Mesenchymal stem cell (in vitro differentiated cells and primary cell): ENCODE measurements around the gene MTFR1L.

Source experiments
- DNase-seq: peaks from one replicate; pipeline ENCODE4 v3.0.0-alpha.2; 2013
- H2AFZ ChIP-seq: one replicate; pipeline ENCODE4 v1.6.1; 2013; ENCODE audit warnings: low read depth, mild to moderate bottlenecking, control low read depth, inconsistent platforms, low read length, moderate library complexity
- H2AK5ac ChIP-seq: 2 replicates; pipeline ENCODE4 v1.6.1; 2013; ENCODE audit warnings: low read length, moderate library complexity, mild to moderate bottlenecking, inconsistent platforms; ENCODE audit not compliant: severe bottlenecking
- H2BK120ac ChIP-seq: one replicate; pipeline ENCODE4 v1.6.1; 2013; ENCODE audit warnings: low read depth, mild to moderate bottlenecking, inconsistent platforms, low read length, moderate library complexity
- H2BK12ac ChIP-seq, 2 experiments: one replicate each; pipeline ENCODE4 v1.6.1; 2013; ENCODE audit warnings: inconsistent platforms in 2 of 2, low read length in 2 of 2, mild to moderate bottlenecking in 2 of 2, moderate library complexity in 2 of 2, control low read depth in 1 of 2
- H2BK15ac ChIP-seq: one replicate; pipeline ENCODE4 v1.6.1; 2013; ENCODE audit warnings: mild to moderate bottlenecking, low read depth, inconsistent platforms; ENCODE audit not compliant: poor library complexity, severe bottlenecking
- H2BK5ac ChIP-seq: 2 replicates; pipeline ENCODE4 v1.6.1; 2013; ENCODE audit warnings: low read depth, mild to moderate bottlenecking, low read length, control low read depth, inconsistent platforms; ENCODE audit not compliant: poor library complexity, severe bottlenecking
- H3K14ac ChIP-seq, 2 experiments: one replicate each; pipeline ENCODE4 v1.6.1; 2013; ENCODE audit warnings: inconsistent platforms in 2 of 2, low read length in 2 of 2, control low read depth in 1 of 2, mild to moderate bottlenecking in 1 of 2, moderate library complexity in 1 of 2
- H3K18ac ChIP-seq, 2 experiments: one replicate each; pipeline ENCODE4 v1.6.1; 2013; ENCODE audit warnings: inconsistent platforms in 2 of 2, low read length in 2 of 2, control low read depth in 1 of 2, low read depth in 1 of 2, mild to moderate bottlenecking in 1 of 2
- H3K23ac ChIP-seq, 2 experiments: one replicate each; pipeline ENCODE4 v1.6.1; 2013; ENCODE audit warnings: inconsistent platforms in 2 of 2, low read length in 2 of 2, mild to moderate bottlenecking in 2 of 2, moderate library complexity in 2 of 2, control low read depth in 1 of 2
- H3K27ac ChIP-seq: 2 replicates; pipeline ENCODE4 v1.5.1; 2013; ENCODE audit warnings: mild to moderate bottlenecking, moderate library complexity, low read length, control low read depth, inconsistent platforms; ENCODE audit not compliant: poor library complexity, severe bottlenecking
- H3K27me3 ChIP-seq, 2 experiments: 2 replicates each; pipeline versions ENCODE4 v1.6.1 to v1.7.0; 2013; ENCODE audit warnings: low read length in 2 of 2, mild to moderate bottlenecking in 2 of 2, moderate library complexity in 2 of 2, control low read depth in 1 of 2, inconsistent platforms in 1 of 2; ENCODE audit not compliant: control insufficient read depth in 1 of 2, insufficient read depth in 1 of 2
- H3K36me3 ChIP-seq, 2 experiments: 2 replicates each; pipeline versions ENCODE4 v1.6.1 to v1.7.0; 2013; ENCODE audit warnings: low read length in 2 of 2, control low read depth in 1 of 2, inconsistent platforms in 1 of 2, low read depth in 1 of 2, mild to moderate bottlenecking in 1 of 2; ENCODE audit not compliant: insufficient read depth in 2 of 2, control insufficient read depth in 1 of 2
- H3K4ac ChIP-seq, 2 experiments: one replicate each; pipeline ENCODE4 v1.6.1; 2013; ENCODE audit warnings: inconsistent platforms in 2 of 2, low read length in 2 of 2, mild to moderate bottlenecking in 2 of 2, moderate library complexity in 2 of 2, control low read depth in 1 of 2, low read depth in 1 of 2
- H3K4me1 ChIP-seq: 2 replicates; pipeline ENCODE4 v1.6.1; 2013; ENCODE audit warnings: low read depth, low read length, control low read depth; ENCODE audit not compliant: control insufficient read depth, insufficient read depth
- H3K4me2 ChIP-seq: 2 replicates; pipeline ENCODE4 v1.6.1; 2013; ENCODE audit warnings: low read length, mild to moderate bottlenecking, inconsistent platforms; ENCODE audit not compliant: poor library complexity, severe bottlenecking
- H3K4me3 ChIP-seq, 2 experiments: 2 replicates each; pipeline versions ENCODE4 v1.5.1 to v1.7.0; 2013; ENCODE audit warnings: low read length in 2 of 2, mild to moderate bottlenecking in 2 of 2, control low read depth in 1 of 2, low read depth in 1 of 2; ENCODE audit not compliant: insufficient read depth in 1 of 2
- H3K79me1 ChIP-seq: replicated peaks from 2 replicates; pipeline ENCODE4 v1.6.1; 2013; ENCODE audit warnings: mild to moderate bottlenecking, control low read depth, low read length, inconsistent platforms; ENCODE audit not compliant: poor library complexity, severe bottlenecking
- H3K9ac ChIP-seq: 2 replicates; pipeline ENCODE4 v1.7.0; 2013; ENCODE audit warnings: mild to moderate bottlenecking, low read length, moderate library complexity
- H3K9me3 ChIP-seq: 2 replicates; pipeline ENCODE4 v1.7.0; 2013; ENCODE audit warnings: mild to moderate bottlenecking, low read length; ENCODE audit not compliant: control insufficient read depth
- H4K8ac ChIP-seq: one replicate; pipeline ENCODE4 v1.6.1; 2013; ENCODE audit warnings: inconsistent platforms, mild to moderate bottlenecking, low read length, moderate library complexity
- H4K91ac ChIP-seq: one replicate; pipeline ENCODE4 v1.6.1; 2013; ENCODE audit warnings: mild to moderate bottlenecking, low read length, inconsistent platforms
- WGBS: methylation state at CpG from one replicate; pipeline ENCODE4 v1.1.7; 2013; ENCODE audit warnings: mixed read lengths; 5-methylcytosine and 5-hydroxymethylcytosine counted together

The MTFR1L gene

GRCh38 chr1:25821630-25822091 is 1.9 kb downstream of the MTFR1L start:
- Histone ChIP-seq H3K23ac (peak overlapping the region in 1 of 2 experiments; percentile 34), H3K27ac (no peak overlapping the region), H3K27me3 (no peaks in the 10 kb centered on the region), H2BK12ac (no peak overlapping the region), H3K9me3 (no peaks in the 10 kb centered on the region), H3K14ac (no peak overlapping the region), H3K9ac (peak overlapping the region; percentile 96), H2BK15ac (no peak overlapping the region), H4K8ac (no peak overlapping the region), H3K79me1 (peaks cover 35% of the 10 kb centered on the region), H3K36me3 (peaks cover 17 to 21% of the 10 kb centered on the region in 2 experiments), H2AFZ (no peak overlapping the region), H3K4me1 (peaks cover 24% of the 10 kb centered on the region), H3K18ac (no peak overlapping the region), H3K4me2 (peak overlapping the region; percentile 0), H2AK5ac (no peak overlapping the region), H3K4ac (peak overlapping the region in 1 of 2 experiments; percentile 31), H3K4me3 (peak overlapping the region in 1 of 2 experiments; percentile 97), H2BK120ac (no peak overlapping the region), H4K91ac (no peak overlapping the region), H2BK5ac (no peak overlapping the region)
- DNase-seq: no peak
- WGBS: 93% methylated on average over 5 of the region's 5 CpGs

DNA sequence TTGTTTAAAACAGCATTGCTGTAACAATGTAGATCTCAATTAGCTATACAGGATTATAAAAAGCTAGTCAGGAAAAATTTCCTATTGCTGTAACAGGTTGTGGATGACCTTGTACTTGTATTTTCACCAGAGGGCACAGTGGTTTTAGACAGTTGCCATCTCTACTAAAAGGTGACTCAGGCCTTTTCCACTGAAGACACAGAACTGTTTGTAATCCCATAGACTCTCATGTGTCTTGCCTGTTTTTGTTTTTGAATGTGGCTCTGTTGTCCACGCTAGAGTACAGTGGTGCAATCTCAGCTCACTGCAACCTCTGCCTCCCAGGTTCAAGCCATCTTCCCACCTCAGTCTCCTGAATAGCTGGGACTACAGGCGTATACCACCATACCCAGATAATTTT is 5.9 kb downstream of the MTFR1L start:
- Histone ChIP-seq H3K23ac (no peak overlapping the region), H2BK5ac (no peak overlapping the region), H3K4me1 (peaks cover 13% of the 10 kb centered on the region), H3K27me3 (no peaks in the 10 kb centered on the region), H3K4ac (no peak overlapping the region), H3K9ac (no peak overlapping the region), H3K9me3 (no peaks in the 10 kb centered on the region), H2BK12ac (no peak overlapping the region), H3K4me2 (no peak overlapping the region), H3K18ac (no peak overlapping the region), H2BK120ac (no peak overlapping the region), H3K36me3 (peaks cover 43 to 59% of the 10 kb centered on the region in 2 experiments), H2AFZ (no peak overlapping the region), H2BK15ac (no peak overlapping the region), H3K14ac (no peak overlapping the region), H3K27ac (no peak overlapping the region), H3K79me1 (peaks cover 46% of the 10 kb centered on the region), H3K4me3 (no peak overlapping the region), H4K8ac (no peak overlapping the region), H4K91ac (no peak overlapping the region), H2AK5ac (no peak overlapping the region)
- WGBS: 100% methylated on average over 2 of the region's 2 CpGs
- peak; percentile 43 for DNase-seq

GRCh38 chr1:25826571-25826970 is 6.8 kb downstream of the MTFR1L start:
- H3K9me3 ChIP-seq: no peaks in the 10 kb centered on the region
- no peak for DNase-seq
- H3K9ac ChIP-seq: no peak overlapping the region
- no peak overlapping the region for H3K18ac ChIP-seq
- H3K4me2 ChIP-seq: no peak overlapping the region
- WGBS: 98% methylated on average over 9 of the region's 10 CpGs
- H4K8ac ChIP-seq: no peak overlapping the region
- no peak overlapping the region for H2BK12ac ChIP-seq
- H3K79me1 ChIP-seq: peaks cover 48% of the 10 kb centered on the region
- no peak overlapping the region for H2AK5ac ChIP-seq
- peaks cover 5% of the 10 kb centered on the region for H3K4me1 ChIP-seq
- no peak overlapping the region for H3K14ac ChIP-seq
- no peak overlapping the region for H3K23ac ChIP-seq
- no peak overlapping the region for H2BK15ac ChIP-seq
- peaks cover 44 to 69% of the 10 kb centered on the region in 2 experiments for H3K36me3 ChIP-seq
- no peak overlapping the region for H4K91ac ChIP-seq
- no peak overlapping the region for H2AFZ ChIP-seq
- no peak overlapping the region for H3K27ac ChIP-seq
- H2BK120ac ChIP-seq: no peak overlapping the region
- no peak overlapping the region for H3K4ac ChIP-seq
- H2BK5ac ChIP-seq: no peak overlapping the region
- H3K27me3 ChIP-seq: no peaks in the 10 kb centered on the region
- no peak overlapping the region for H3K4me3 ChIP-seq

DNA sequence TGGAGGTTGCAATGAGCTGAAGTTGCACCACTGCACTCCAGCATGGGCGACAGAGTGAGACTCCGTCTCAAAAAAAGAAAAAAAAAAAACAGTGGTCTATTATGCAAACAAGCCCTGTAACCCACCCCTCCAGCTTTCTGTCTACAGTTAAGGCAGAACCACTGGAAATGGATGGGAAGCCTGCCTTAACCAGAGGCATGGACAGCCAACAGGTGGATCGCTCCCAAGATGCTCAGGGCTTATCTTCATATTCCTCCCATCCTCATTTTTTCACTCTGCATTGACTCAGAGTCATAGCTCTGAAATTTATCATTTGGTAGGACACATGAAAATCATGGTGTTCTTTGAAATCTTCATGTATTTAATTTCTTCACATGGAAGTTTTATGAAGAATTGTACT is 8.7 kb downstream of the MTFR1L start:
- no peak overlapping the region for H2BK5ac ChIP-seq
- H3K4me3 ChIP-seq: no peak overlapping the region
- H2AK5ac ChIP-seq: no peak overlapping the region
- no peak overlapping the region for H3K9ac ChIP-seq
- H3K4me2 ChIP-seq: no peak overlapping the region
- H3K36me3 ChIP-seq: peaks cover 49 to 87% of the 10 kb centered on the region in 2 experiments
- H3K79me1 ChIP-seq: peaks cover 46% of the 10 kb centered on the region
- H3K23ac ChIP-seq: no peak overlapping the region
- H3K18ac ChIP-seq: no peak overlapping the region
- no peak overlapping the region for H2BK15ac ChIP-seq
- H2BK12ac ChIP-seq: no peak overlapping the region
- H3K4me1 ChIP-seq: no peaks in the 10 kb centered on the region
- no peak overlapping the region for H4K8ac ChIP-seq
- no peaks in the 10 kb centered on the region for H3K27me3 ChIP-seq
- DNase-seq: no peak
- no peaks in the 10 kb centered on the region for H3K9me3 ChIP-seq
- no peak overlapping the region for H2BK120ac ChIP-seq
- H2AFZ ChIP-seq: no peak overlapping the region
- H3K4ac ChIP-seq: no peak overlapping the region
- H3K14ac ChIP-seq: no peak overlapping the region
- 100% methylated on average over 2 of the region's 3 CpGs for WGBS
- H3K27ac ChIP-seq: no peak overlapping the region
- H4K91ac ChIP-seq: no peak overlapping the region
